GM18505 (cell line): Measurements from ENCODE around the gene AMDHD1.

Source experiments
- ATAC-seq: cut with Tn5 transposase; IDR thresholded peaks from one replicate; pipeline ENCODE4 v1.9.1; 2021; ENCODE audit not compliant: unreplicated experiment
- POLR2A ChIP-seq: IDR thresholded peaks from 4 replicates; pipeline ENCODE4 v1.6.1; 2011; ENCODE audit warnings: borderline replicate concordance; ENCODE audit not compliant: insufficient read depth, insufficient read length; ENCODE audit errors: extremely low read depth

The AMDHD1 gene, protein sequence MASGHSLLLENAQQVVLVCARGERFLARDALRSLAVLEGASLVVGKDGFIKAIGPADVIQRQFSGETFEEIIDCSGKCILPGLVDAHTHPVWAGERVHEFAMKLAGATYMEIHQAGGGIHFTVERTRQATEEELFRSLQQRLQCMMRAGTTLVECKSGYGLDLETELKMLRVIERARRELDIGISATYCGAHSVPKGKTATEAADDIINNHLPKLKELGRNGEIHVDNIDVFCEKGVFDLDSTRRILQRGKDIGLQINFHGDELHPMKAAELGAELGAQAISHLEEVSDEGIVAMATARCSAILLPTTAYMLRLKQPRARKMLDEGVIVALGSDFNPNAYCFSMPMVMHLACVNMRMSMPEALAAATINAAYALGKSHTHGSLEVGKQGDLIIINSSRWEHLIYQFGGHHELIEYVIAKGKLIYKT

DNA sequence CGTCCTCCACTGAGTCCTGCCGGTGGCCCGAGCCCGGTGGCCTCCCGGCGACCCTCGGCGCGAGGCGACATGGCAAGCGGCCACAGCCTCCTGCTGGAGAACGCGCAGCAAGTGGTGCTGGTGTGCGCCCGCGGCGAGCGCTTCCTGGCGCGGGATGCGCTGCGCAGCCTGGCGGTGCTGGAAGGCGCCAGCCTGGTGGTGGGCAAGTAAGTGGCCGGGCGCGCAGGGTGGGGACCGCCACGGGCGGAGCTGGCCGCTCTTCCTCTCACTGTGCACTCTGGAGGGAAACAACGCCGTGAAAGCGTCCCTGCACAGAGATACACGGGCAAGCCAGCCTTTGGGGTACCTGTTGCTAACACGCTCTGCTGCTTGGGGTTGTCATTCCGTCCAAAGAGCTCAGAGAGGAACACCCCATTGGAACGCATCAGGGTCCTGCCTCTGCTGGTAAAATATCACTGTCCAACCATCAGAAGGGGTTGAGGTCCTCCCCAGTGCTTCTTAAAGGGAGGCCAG, at the start of gene AMDHD1:
AMDHD1 (plus strand) TSS at position 2 of the 513 bp plus-strand sequence; CDS start at position 70, 68 bp downstream.
- TF ChIP-seq POLR2A, result no peak
- peak; percentile 63 for ATAC-seq

DNA sequence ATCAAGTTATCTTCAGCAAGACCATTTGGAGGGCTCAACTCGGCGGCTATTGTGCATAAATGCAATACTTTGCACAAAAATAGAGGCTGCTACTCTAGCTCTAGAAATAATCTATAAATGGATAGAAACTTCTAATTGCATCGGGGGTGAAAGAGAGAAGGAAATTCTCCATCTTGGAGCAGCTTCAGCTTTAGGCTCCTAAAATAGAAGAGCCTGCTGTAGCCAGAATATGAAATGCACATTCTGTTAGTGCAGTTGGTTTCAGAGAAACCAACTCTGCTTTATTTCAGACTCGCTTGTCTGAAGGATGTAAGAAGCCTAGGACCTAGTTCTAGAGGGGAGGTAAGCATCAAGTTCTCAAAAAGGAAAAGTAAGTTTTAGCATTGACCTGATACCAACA, 46.3 kb upstream of the AMDHD1 start:
- ATAC-seq, result no peak
- no peak for TF ChIP-seq POLR2A

DNA sequence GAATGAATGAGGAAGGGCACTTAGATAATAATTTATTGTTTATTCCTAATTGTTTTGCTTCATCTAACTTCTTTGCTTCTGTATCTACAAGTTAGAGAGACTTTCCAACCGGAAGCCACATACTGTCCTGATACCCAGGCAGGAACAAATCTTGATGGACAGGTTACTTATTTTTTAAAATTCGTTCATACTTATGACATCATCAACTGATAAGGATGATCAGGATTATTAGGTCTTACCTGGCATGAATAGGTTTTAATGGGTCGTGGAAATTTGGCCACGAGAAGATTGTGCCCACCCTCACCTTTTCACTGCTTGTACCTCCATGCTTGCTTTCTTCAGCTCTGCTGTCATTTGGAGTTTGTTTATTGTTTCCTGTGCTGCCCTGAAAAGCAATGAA, 45.0 kb upstream of the AMDHD1 start:
- ATAC-seq, result no peak
- no peak for TF ChIP-seq POLR2A

DNA sequence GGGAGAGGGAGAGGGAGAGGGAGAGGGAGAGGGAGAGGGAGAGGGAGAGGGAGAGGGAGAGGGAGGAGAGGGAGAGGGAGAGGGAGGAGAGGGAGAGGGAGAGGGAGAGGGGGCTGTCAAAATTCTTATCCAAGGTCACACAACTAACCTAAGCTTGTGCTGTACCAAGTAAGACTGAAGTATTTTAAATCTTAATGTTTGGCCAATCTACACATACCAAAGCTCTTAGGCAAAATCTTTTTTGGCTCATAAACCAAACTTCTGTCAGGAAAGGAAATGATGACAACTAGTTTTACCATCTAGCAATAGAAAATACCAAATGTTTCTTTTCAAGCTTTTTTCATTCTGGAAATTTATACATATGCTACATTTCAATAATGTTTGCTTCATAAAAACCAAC, 34.6 kb upstream of the AMDHD1 start:
- ATAC-seq, result no peak

GRCh38 chr12:95909871-95910270, 33.3 kb upstream of the AMDHD1 start:
- TF ChIP-seq POLR2A, result no peak
- no peak for ATAC-seq

More for the DNA sequence above, 34.6 kb upstream of the AMDHD1 start:
- no peak for TF ChIP-seq POLR2A

DNA sequence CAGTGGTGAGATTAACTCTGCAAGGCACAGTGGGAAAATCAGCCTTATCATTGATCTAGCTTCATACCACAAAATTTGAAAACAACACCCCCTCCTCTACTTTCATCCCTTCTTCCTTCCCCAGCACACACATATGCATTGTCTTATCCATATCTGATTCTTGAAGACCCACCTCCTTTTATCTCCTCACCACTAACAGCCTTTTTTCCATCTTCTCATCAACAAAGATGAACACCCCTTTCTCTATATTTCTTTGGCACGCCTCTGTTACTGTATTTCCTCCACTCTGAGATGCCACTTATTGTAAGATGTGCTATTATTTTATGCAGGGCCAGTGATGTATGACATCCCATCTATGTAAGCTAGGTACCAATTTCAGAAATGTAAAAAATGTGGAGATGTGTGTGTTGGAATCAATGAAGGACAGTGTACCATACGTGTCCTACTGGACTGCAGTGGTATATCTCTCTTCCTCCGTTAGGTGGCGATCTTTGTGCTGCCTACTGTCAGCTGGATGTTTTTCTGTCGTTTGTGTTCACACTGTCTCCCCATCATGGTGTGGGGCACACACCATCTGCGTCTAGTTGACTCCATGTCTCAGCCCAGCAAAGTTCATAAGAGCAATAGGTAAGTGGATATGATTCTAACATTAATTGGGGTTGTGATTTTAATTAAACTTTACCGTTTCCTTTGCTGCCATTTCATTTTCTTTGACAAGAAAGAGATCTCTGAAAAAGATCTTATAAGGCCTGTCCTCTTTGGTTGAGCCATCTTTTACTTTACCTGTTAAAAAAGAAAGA, 24.7 kb upstream of the AMDHD1 start:
- ATAC-seq, result peak; percentile 73
- TF ChIP-seq POLR2A, result no peak

- ATAC-seq, result no peak
- TF ChIP-seq POLR2A, result no peak
These were observed 24.0 kb upstream of the AMDHD1 start for GRCh38 chr12:95919110-95919509.

- ATAC-seq, result no peak
- no peak for TF ChIP-seq POLR2A
These were observed 20.9 kb upstream of the AMDHD1 start for GRCh38 chr12:95922231-95922630.

DNA sequence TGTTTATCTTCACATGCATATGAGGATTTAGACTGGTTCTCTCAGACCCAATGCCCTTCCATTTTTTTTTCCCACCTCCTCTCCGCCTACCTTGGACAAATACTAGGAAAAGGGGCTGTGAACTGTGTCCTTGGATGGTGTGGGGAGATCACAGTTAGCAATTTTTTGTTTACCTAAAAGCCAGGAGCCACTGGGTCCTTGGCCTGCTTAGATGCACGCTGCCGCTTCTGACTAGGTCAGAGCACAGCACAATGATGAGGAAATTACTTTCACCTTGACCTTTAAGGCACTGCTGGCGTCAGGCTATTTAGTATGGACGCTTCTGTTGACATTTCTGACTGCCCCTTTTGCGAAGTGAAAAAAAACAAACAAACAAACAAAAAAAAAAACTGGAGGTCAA, 2.6 kb upstream of the AMDHD1 start:
- ATAC-seq, result no peak
- no peak for TF ChIP-seq POLR2A

DNA sequence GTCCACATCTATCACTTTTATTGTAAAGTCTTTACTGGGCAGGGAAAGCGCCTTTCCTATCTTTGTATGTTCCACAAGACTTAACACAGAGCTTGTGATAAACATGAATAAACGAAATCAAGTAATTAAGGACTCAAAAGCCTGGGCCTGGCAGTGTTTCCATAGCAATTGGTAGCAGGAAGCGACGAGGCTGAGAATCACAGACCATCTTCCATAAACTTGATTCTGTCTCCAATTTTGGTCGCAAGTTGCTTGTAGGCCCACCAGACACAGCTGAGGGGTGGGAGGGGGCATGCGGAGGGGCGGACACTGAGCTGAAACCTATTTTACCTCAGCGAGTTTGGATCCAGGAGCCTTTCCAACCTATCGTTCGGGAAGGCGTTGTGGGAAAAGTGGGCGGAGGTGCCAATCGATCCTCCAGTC, 1.0 kb upstream of the AMDHD1 start:
- no peak for ATAC-seq
- no peak for TF ChIP-seq POLR2A

DNA sequence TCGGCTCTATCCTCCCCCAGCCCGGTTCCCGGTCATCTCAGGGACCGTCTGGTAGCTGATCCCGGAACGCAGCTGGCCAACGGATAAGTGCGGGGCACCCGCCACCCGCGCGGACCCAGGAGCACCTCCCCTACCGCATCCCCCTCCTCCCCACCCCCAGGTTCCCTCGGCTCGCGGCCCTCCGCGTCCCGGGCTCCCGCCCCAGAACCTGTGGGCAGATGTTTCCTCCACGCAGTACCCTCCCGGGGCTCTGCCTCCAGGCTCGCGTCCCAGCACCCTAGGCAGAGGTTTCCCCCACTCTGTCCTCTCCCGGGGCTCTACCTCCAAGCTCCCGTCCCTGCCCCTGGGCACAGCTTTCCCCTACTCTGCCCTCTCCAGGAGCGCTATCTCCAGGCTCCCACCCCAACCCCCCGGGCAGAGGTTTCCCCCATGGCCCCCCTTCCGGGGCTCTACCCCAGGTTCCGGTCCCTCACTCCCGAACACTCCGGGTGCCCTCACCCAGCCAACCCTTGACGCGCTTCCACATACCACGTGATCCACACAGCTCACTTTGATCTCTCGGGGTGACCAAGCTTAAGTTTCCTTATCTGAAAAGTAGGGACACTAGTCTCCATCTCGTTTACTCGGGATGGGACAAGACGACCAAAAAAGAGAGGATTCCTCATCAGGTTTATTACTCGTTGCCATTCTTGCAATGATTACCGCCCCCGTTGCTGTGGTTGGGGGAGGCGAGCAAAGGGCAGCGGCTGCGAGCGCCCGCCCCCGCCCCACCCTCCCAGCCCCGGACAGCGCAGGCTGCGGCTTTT, 404 bp upstream of the AMDHD1 start, which contains the start of gene CCDC38:
CCDC38 (minus strand) TSS at position 91 of the 806 bp plus-strand sequence. CDS start 6,105 bp downstream, outside the sequence.
- peak; percentile 71 for TF ChIP-seq POLR2A
- peak; percentile 98 for ATAC-seq

DNA sequence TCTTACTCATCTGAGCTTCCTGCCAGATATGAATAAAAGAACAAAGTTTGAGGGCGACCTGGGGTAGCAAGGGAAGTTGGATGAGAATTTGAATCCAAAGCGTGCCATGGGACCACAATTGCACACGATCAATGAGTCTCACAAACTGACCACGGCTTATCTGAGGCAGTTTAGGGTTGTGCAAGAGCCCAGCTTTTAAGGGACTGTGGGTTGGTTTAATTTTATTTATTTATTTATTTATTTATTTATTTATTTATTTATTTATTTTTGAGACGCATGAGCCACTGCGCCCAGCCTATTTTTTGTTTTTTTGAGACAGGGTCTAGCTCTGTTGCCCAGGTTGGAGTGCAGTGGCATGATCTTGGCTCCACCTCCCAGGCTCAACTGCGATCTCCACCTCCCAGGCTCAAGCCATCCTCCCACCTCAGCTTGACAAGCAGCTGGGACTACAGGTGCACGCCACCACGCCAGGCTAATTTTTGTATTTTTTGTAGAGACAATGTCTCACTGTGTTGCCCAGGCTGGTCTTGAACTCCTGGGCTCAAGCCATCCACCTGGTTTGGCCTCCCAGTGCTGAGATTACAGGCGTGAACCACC, 1.1 kb downstream of the AMDHD1 start:
- no peak for TF ChIP-seq POLR2A
- ATAC-seq, result no peak

GRCh38 chr12:95949477-95950206, 6.5 kb downstream of the AMDHD1 start:
- ATAC-seq, result no peak
- no peak for TF ChIP-seq POLR2A

- no peak for ATAC-seq
- TF ChIP-seq POLR2A, result no peak
These were observed 8.4 kb downstream of the AMDHD1 start for GRCh38 chr12:95951515-95951914.
